Fibroblast of lung (primary cell): ENCODE results near the gene EXOSC5. TPM values are rescaled to one million over a fixed set of nuclear protein-coding genes. Genes with fewer than 3 reads are reported as not detected.

Source experiments
- DNase-seq, 2 donors: peaks; one replicate each; pipeline versions ENCODE4 v3.0.0 to v3.0.0-alpha.2; 2010; ENCODE audit warnings: low read depth in 2 of 2
- H2AFZ ChIP-seq: 2 replicates; pipeline ENCODE4 v1.5.1; 2012; ENCODE audit warnings: low read length, control low read depth, inconsistent platforms
- H3K27ac ChIP-seq: 2 replicates; pipeline ENCODE4 v1.5.1; 2011; ENCODE audit warnings: low read length, control low read depth; ENCODE audit not compliant: insufficient read depth
- H3K27me3 ChIP-seq: 2 replicates; pipeline ENCODE4 v1.5.1; 2011; ENCODE audit warnings: mild to moderate bottlenecking, low read length; ENCODE audit not compliant: control insufficient read depth, insufficient read depth
- H3K36me3 ChIP-seq: 2 replicates; pipeline ENCODE4 v1.5.1; 2011; ENCODE audit warnings: low read length; ENCODE audit not compliant: control insufficient read depth, insufficient read depth
- H3K4me1 ChIP-seq: 2 replicates; pipeline ENCODE4 v1.5.1; 2011; ENCODE audit warnings: low read length; ENCODE audit not compliant: control insufficient read depth, insufficient read depth; ENCODE audit errors: extremely low read depth
- H3K4me2 ChIP-seq: 2 replicates; pipeline ENCODE4 v1.5.1; 2011; ENCODE audit warnings: low read length, control low read depth; ENCODE audit not compliant: insufficient read depth; ENCODE audit errors: extremely low read depth
- H3K4me3 ChIP-seq, 4 experiments: fragments of 200-600 bp in 1 of 4; sonication (generic) in 1 of 4; replicated peaks in 1 of 4; 2 replicates each; pipeline ENCODE4 v1.5.1; 2011 to 2016; ENCODE audit warnings: low read length in 4 of 4, low read depth in 3 of 4, mild to moderate bottlenecking in 3 of 4, control low read depth in 2 of 4, inconsistent platforms in 1 of 4, mixed read lengths in 1 of 4; ENCODE audit not compliant: insufficient read depth in 1 of 4; ENCODE audit errors: control extremely low read depth in 1 of 4
- H3K79me2 ChIP-seq: 2 replicates; pipeline ENCODE4 v1.5.1; 2012; ENCODE audit warnings: mild to moderate bottlenecking, low read length, inconsistent platforms; ENCODE audit not compliant: control insufficient read depth, insufficient read depth
- H3K9ac ChIP-seq: 2 replicates; pipeline ENCODE4 v1.5.1; 2011; ENCODE audit warnings: mild to moderate bottlenecking, low read length, control low read depth; ENCODE audit not compliant: insufficient read depth
- H3K9me3 ChIP-seq: 2 replicates; pipeline ENCODE4 v1.5.1; 2012; ENCODE audit warnings: low read depth, low read length; ENCODE audit not compliant: control insufficient read depth, insufficient read depth
- H4K20me1 ChIP-seq: 2 replicates; pipeline ENCODE4 v1.5.1; 2011; ENCODE audit warnings: low read length; ENCODE audit not compliant: control insufficient read depth, insufficient read depth; ENCODE audit errors: extremely low read depth
- EZH2 ChIP-seq: IDR thresholded peaks from 2 replicates; pipeline ENCODE4 v1.5.1; 2012; ENCODE audit warnings: low read length, control low read depth, mild to moderate bottlenecking; ENCODE audit errors: missing control alignments
- polyA plus RNA-seq, 2 donors: library from polyadenylated mRNA; depleted of rRNA in 1 of 2; stranded (reverse) in 1 of 2; unstranded in 1 of 2; fragments of >200 nt; gene quantifications; 2 replicates each; pipeline ENCODE4 v1.2.1, GENCODE V29; 2011 to 2012; ENCODE audit warnings: missing spikeins in 1 of 2
- total RNA-seq: library from RNA; depleted of rRNA; stranded (reverse); fragments of >200 nt; gene quantifications from 2 replicates; pipeline ENCODE4 v1.2.1, GENCODE V29; 2014
- TF ChIP-seq, protein P1 (sequence below), 2 donors: IDR thresholded peaks in 1 of 2; conservative IDR thresholded peaks in 1 of 2; 1 replicate in 1 of 2; 2 replicates in 1 of 2; pipeline ENCODE4 v1.5.1; 2011 to 2012; ENCODE audit warnings: low read length in 2 of 2, control low read depth in 1 of 2, inconsistent platforms in 1 of 2, low read depth in 1 of 2, mild to moderate bottlenecking in 1 of 2

EXOSC5 gene
- total and polyA plus RNA-seq, 2 donors (not counting 1 experiment from before 2014, with no cell fraction given), result 5.0 to 10.7 TPM

DNA sequence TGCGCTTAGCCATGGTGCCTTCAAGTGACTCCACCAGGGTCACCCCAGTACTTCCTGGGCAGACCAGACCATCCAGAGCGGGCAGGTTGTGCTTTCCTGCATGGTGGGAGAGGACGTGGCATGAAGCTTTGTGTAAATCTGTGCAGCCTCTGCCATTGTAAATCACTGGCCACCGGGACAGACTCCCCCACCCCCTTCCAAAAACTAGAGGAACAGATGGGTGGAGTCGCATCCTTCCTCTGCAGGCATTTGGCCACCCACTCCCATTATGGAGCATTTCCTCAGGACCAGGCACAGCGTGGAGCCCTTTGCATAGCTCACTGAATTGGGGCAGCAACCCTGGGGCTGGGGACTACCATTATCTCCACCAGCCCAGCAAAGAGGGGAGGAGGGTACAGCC is 8.6 kb upstream of the EXOSC5 start:
- TF ChIP-seq EZH2, result no peak
- TF ChIP-seq, protein P1, sequence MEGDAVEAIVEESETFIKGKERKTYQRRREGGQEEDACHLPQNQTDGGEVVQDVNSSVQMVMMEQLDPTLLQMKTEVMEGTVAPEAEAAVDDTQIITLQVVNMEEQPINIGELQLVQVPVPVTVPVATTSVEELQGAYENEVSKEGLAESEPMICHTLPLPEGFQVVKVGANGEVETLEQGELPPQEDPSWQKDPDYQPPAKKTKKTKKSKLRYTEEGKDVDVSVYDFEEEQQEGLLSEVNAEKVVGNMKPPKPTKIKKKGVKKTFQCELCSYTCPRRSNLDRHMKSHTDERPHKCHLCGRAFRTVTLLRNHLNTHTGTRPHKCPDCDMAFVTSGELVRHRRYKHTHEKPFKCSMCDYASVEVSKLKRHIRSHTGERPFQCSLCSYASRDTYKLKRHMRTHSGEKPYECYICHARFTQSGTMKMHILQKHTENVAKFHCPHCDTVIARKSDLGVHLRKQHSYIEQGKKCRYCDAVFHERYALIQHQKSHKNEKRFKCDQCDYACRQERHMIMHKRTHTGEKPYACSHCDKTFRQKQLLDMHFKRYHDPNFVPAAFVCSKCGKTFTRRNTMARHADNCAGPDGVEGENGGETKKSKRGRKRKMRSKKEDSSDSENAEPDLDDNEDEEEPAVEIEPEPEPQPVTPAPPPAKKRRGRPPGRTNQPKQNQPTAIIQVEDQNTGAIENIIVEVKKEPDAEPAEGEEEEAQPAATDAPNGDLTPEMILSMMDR (conservative IDR thresholded peaks at IDR 0.05 in 1 of 2, IDR thresholded peaks at IDR 0.05 in 1 of 2; ENCODE audit: low read depth in 1 of 2, low read length in 2 of 2), result no peak
- Histone ChIP-seq H3K79me2 (no peaks in the 10 kb centered on the region), H3K4me2 (no peak overlapping the region)

DNA sequence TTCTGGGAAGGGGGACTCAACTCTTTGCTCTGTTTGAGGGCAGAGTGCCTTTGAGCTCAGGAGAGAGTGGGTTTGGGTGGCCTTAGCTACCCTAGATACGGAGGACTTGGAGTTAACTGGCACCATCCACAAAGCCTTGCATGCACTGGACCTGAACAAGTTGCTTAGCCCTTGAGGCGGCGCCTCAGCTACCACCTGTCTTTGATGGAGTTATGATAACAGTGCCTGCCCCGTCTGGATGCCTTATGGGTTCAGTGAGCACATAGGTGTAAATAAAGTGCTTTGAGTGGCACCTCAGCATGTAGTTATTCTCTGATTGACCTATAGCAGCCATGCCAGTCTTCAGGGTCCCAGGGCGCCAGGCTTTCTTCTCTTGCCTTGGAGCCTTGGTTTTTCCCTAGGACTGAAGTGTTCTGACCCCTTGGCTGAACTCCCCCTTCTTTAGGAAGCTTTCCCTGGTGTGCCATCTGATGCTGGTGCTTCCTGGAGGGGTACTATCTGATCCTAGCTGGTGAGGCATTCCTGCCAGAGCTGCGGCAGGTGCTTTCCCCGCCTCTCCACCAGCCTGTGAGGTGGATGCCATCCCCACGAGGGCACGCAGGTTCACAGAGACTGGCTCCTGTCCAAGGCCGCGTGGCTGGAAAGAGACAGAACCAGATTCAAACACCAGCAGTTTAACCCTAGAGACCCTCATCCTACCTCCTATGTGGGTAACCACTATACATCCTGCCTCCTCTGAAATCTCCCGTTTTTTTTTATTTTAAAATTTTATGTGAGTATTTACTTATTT is 6.2 kb upstream of the EXOSC5 start:
- H3K27me3 ChIP-seq, result no peaks in the 10 kb centered on the region
- no peaks in the 10 kb centered on the region for H3K36me3 ChIP-seq
- H3K79me2 ChIP-seq, result peaks cover 3% of the 10 kb centered on the region
- no peak overlapping the region for H3K4me2 ChIP-seq
- no peaks in the 10 kb centered on the region for H4K20me1 ChIP-seq
- peaks cover 3% of the 10 kb centered on the region for H3K4me1 ChIP-seq
- H3K9me3 ChIP-seq, result no peaks in the 10 kb centered on the region
- no peak for DNase-seq
- no peak overlapping the region for H3K4me3 ChIP-seq
- TF ChIP-seq, protein P1 (conservative IDR thresholded peaks at IDR 0.05 in 1 of 2, IDR thresholded peaks at IDR 0.05 in 1 of 2; ENCODE audit: low read depth in 1 of 2, low read length in 2 of 2), result no peak
- TF ChIP-seq EZH2, result no peak
- no peak overlapping the region for H3K9ac ChIP-seq
- no peak overlapping the region for H2AFZ ChIP-seq
- no peak overlapping the region for H3K27ac ChIP-seq

More for the DNA sequence above, 8.6 kb upstream of the EXOSC5 start:
- no peak for DNase-seq
- H4K20me1 ChIP-seq, result no peaks in the 10 kb centered on the region
- no peak overlapping the region for H2AFZ ChIP-seq
- no peak overlapping the region for H3K9ac ChIP-seq
- H3K36me3 ChIP-seq, result no peaks in the 10 kb centered on the region
- no peaks in the 10 kb centered on the region for H3K4me1 ChIP-seq
- no peaks in the 10 kb centered on the region for H3K9me3 ChIP-seq
- H3K27ac ChIP-seq, result no peak overlapping the region
- H3K4me3 ChIP-seq, result no peak overlapping the region
- H3K27me3 ChIP-seq, result no peaks in the 10 kb centered on the region

DNA sequence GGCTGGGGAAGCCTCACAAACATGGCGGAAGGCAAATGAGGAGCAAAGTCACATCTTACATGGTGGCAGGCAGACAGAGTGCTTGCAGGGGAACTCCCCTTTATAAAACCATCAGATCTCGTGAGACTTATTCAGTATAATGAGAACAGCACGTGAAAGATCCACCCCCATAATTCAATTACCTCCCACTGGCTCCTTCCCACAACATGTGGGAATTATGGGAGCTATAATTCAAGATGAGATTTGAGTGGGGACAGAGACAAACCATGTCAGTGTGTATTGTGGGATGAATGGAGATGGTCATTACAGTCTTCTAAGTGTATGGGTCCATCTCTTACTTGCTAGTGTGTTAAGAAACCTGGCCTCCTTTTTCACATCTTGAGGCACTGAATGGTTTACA is 4.9 kb upstream of the EXOSC5 start:
- H3K9me3 ChIP-seq, result no peaks in the 10 kb centered on the region
- no peak overlapping the region for H3K27ac ChIP-seq
- H3K27me3 ChIP-seq, result no peaks in the 10 kb centered on the region
- no peak for DNase-seq
- peaks cover 4% of the 10 kb centered on the region for H3K4me1 ChIP-seq
- H2AFZ ChIP-seq, result no peak overlapping the region
- no peak overlapping the region for H3K9ac ChIP-seq
- H3K79me2 ChIP-seq, result peaks cover 7% of the 10 kb centered on the region
- no peak for TF ChIP-seq EZH2
- TF ChIP-seq, protein P1 (conservative IDR thresholded peaks at IDR 0.05 in 1 of 2, IDR thresholded peaks at IDR 0.05 in 1 of 2; ENCODE audit: low read depth in 1 of 2, low read length in 2 of 2), result no peak
- H4K20me1 ChIP-seq, result no peaks in the 10 kb centered on the region
- H3K36me3 ChIP-seq, result no peaks in the 10 kb centered on the region
- no peak overlapping the region for H3K4me2 ChIP-seq
- H3K4me3 ChIP-seq, result no peak overlapping the region
